GM18907 (cell line): ENCODE data around the gene STX1A.

ENCODE experiments used
- ATAC-seq: cut with Tn5 transposase; IDR thresholded peaks from one replicate; pipeline ENCODE4 v1.9.1; 2021; ENCODE audit warnings: mild to moderate bottlenecking, moderate library complexity; ENCODE audit not compliant: unreplicated experiment

The STX1A gene

GRCh38 chr7:73708961-73709549, 10.4 kb downstream of the STX1A start:
- no peak for ATAC-seq

- no peak for ATAC-seq
These were observed 12.3 kb downstream of the STX1A start for GRCh38 chr7:73707045-73707631.

- no peak for ATAC-seq
These were observed 13.1 kb downstream of the STX1A start for GRCh38 chr7:73706126-73707044.

- no peak for ATAC-seq
These were observed 13.9 kb downstream of the STX1A start for GRCh38 chr7:73705551-73705920.

DNA sequence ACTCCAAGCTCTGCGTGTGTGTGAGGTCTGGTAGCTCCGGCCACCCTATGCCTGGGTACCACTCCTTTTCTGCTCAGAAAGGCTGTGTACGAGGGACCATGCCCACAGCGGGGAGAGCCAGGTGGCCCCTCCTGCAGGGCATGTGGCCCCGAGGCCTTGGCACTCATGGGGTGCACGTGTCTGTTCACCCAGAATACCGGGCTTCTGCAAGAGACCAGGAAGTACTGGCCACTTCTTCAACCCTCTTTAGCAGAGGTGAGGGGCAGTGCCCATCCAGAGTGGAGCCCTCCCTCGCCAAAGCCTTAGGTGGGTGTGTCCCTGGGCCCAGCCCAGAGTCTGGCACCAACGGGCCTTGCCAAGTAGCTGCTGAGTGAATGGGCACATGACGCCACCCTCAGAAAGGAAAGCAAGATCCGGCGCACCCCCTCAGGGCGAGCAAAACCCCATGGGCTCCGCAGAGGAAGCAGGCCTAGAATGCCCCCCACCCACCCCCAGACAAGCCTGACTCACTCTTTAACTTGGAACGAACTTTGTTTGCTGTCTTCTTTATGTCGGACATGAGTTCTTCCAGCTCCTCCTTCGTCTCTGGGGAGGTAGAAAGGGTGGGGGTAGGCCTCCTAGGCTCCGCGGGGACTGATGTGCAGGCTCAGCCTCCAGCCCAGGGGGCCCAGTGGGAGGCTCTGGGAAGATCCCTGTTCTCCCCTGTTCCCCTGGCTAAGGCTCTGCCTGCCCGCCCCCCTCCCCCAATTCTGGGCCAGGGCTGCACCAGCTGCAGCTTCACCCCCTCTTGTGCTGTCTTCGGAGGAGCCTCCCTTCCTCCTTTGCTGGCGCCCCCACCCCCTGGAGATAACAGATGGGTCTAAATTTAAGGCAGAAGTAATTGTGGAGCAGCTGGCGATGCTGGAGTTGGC, 14.6 kb downstream of the STX1A start:
- no peak for ATAC-seq

GRCh38 chr7:73703757-73704639, 15.5 kb downstream of the STX1A start:
- ATAC-seq: no peak

DNA sequence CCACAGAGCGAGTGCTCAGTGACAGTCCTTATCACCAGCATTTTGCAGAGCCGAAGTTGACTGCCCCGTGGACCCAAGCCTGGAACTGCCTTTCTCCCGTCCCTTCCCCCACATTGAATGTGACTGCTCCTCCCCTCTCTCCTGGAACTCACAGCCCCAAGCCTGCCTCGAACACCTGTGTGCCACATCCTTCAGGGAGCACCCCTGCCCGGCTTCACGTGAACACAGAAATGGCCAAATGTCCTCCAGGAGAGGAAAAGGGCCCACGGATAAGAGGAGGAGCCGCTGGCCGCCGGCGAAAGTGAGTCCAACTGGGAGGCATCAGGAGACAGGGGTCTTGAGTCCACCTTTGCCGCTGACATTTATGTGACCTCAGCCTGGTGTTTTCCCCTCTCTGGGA, 16.2 kb downstream of the STX1A start:
- ATAC-seq: no peak

GRCh38 chr7:73702665-73703064, 16.8 kb downstream of the STX1A start:
- no peak for ATAC-seq

DNA sequence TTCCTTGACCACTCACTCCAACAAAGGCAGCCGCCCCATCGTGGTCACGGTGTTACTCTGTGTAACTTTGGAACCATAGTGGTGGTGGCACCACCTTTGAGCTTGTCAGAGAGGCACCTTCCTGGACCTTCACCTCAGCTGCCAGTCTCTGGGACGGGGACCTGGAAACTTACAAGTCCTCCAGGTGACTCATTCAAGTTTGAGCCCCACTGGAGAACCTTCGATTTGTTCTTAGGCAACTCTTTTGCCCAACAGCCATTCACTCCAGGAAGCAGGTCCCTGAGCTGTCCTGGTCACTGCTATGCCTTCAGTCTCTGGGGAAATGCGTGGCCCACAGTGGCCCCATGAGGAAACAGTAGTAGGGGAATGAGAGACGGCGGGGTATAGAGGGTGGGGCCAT, 17.2 kb downstream of the STX1A start:
- no peak for ATAC-seq

DNA sequence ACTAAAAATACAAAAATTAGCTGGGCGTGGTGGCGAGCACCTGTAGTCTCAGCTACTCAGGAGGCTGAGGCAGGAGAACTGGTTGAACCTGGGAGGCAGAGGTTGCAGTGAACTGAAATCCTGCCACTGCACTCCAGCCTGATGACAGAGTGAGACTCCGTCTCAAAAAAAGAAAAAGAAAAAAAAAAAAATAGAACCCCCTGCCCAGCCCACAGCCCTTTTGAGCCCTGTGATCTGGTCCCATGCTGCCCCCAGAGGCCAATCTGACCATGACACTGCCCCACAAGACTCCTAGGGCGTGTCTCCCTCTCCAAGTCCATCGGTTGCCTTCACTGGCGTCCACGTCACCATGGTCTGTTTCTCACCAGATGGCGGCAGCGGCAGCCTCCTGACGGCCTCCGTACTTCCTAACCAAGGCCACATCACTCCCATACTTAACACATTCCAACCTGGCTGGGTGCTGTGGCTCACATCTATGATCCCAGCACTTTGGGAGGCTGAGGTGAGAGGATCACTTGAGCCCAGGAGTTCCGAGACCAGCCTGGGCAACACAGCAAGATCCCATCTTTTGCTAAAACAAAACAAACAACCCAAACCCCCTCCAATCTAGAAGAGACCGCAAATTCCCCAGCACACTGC, 18.0 kb downstream of the STX1A start:
- ATAC-seq: no peak

- no peak for ATAC-seq
These were observed 18.8 kb downstream of the STX1A start for GRCh38 chr7:73700581-73701134.

DNA sequence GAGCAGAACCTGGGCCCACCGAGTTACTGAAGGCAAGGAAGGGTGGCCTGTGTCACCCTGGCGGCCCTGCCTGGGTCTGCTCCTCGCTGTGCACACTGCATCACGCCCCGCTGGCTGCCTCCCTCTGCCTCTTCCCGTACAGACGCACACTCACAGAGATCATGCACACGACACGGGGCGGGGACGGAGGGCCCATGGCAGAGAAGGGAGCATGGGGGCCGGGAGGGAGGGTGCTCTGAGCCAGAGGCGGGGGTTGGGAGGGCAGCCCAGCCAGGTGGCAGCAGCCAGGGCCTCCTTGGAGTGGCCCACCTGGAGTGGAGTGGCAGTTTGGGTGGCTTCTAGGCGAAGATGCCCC, 19.4 kb downstream of the STX1A start:
- no peak for ATAC-seq

DNA sequence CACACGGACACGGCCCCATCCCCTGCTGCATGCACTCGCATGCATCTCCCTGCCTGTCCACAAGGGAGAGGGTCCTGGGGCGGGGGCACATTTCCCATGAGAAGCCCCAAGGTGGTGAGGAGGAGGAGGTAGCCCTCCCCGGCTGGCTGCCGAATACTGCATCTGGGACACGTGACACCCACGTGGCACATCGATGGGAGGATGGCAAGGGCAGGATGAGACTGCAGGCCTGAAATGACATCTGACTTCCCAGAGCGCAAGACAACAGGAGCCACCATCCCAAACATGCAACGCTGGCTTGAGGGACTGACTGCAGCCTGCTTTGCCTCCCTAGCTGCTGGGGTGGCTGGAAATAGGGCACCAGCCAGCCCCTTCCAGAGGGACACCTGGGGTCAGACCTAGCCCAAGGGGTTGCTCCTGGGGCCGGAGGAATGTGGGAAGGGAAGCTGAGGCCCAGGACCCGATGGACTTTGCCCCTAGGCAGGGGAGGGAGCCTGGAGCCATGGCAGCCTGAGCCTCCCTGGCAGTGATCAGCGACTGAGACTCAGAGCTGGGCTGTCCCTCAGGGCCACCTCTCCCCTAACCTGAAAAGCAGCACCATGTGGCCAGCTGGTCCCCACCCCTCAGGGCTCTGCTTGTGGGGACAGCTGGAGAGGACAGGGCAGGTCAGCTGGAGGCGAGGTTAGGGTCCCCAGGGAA, 19.9 kb downstream of the STX1A start:
- no peak for ATAC-seq

- no peak for ATAC-seq
These were observed 21.1 kb downstream of the STX1A start for GRCh38 chr7:73698410-73698809.

DNA sequence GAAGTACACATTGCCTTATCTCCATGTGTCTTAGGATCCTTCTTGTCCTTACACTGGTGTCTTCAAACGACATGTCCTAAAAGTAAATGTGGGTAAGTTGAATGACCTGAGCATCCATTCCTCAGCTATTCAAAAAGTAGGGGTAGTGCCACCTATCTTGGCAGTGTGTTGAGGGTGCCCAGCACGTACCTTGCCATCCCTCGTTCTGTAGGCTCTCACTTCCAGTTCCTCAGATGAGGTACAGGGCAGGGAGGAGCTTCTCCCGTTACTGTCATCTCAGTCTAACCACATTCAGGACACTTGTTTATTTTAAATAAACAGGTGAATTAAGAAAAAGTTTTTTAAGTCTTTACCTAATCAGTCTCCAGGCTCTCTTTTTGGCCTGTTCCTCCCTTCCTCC, 23.1 kb downstream of the STX1A start:
- no peak for ATAC-seq

GRCh38 chr7:73690646-73691045, 28.8 kb downstream of the STX1A start:
- no peak for ATAC-seq

DNA sequence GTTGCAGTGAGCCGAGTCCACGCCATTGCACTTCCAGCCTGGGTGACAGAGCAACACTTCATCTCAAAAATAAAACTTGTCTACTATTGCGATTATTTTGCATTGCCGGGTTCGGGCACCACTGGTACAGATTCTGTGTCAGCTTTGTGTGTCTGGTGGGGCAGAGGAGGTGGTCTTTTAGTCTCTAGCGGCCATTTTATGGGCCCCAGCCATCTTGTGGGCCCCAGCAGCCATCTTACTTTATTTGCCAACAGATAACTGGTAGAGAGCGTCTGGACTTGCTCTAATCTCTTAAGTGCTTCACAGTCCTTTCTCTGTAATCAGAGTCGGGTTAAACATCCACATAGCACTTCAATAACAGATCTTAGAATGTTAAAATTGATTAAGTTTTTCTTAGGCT, 31.2 kb downstream of the STX1A start:
- ATAC-seq: no peak

GRCh38 chr7:73685311-73685710, 34.2 kb downstream of the STX1A start:
- no peak for ATAC-seq
